Upper lobe of left lung (tissue), 4 donors: ENCODE measurements around the gene SLC17A8.

Experiments used
- CTCF ChIP-seq, 6 experiments: fragments of 450-650 bp in 4 of 6; fragments of 200-600 bp in 2 of 6; sonication (generic) in 2 of 6; IDR thresholded peaks; one replicate each; pipeline ENCODE4 v1.5.1; 2016 to 2019; ENCODE audit warnings: antibody characterized with exemption in 6 of 6
- POLR2A ChIP-seq, 4 donors: fragments of 450-650 bp; IDR thresholded peaks; one replicate each; pipeline ENCODE4 v1.5.1; 2016 to 2017; ENCODE audit warnings: antibody characterized with exemption in 4 of 4, mild to moderate bottlenecking in 2 of 4

GRCh38 chr12:100384559-100384935 lies 27.7 kb downstream of the SLC17A8 start:
- TF ChIP-seq CTCF (IDR thresholded peaks at IDR 0.05) (no peak), POLR2A (IDR thresholded peaks at IDR 0.05) (no peak)
